ENCODE measurements around the gene KRT40.
A peak's percentile ranks its signal among the peaks of the same experiment; 100 is the strongest.

The KRT40 gene

GRCh38 chr17:40978575-40979151, 5.5 kb downstream of the KRT40 start:
- FAIRE-seq (no peak), DNase-seq (ENCODE audit: insufficient read length, low spot score) (no peak)
- no peak for TF ChIP-seq POU2F2 (IDR thresholded peaks at IDR 0.05; ENCODE audit: low read depth, low read length)
- TF ChIP-seq PAX5 (IDR thresholded peaks at IDR 0.05; ENCODE audit: insufficient read depth, low read length, severe bottlenecking) = no peak
- TF ChIP-seq POLR2AphosphoS5 (IDR thresholded peaks at IDR 0.05; ENCODE audit: low read depth, low read length) = no peak
- TF ChIP-seq POLR2A (IDR thresholded peaks at IDR 0.05; ENCODE audit: low read depth, low read length) = no peak
- TF ChIP-seq TAF1 (IDR thresholded peaks at IDR 0.05; ENCODE audit: low read depth, low read length) = no peak
- TF ChIP-seq SPI1 (IDR thresholded peaks at IDR 0.05; ENCODE audit: low read depth, low read length) = no peak

GRCh38 chr17:40975516-40975915, 8.6 kb downstream of the KRT40 start:
- TF ChIP-seq POU2F2 (IDR thresholded peaks at IDR 0.05; ENCODE audit: low read depth, low read length) (no peak), POLR2AphosphoS5 (IDR thresholded peaks at IDR 0.05; ENCODE audit: low read depth, low read length) (no peak), SPI1 (IDR thresholded peaks at IDR 0.05; ENCODE audit: low read depth, low read length) (no peak), PAX5 (IDR thresholded peaks at IDR 0.05; ENCODE audit: insufficient read depth, low read length, severe bottlenecking) (no peak), POLR2A (IDR thresholded peaks at IDR 0.05; ENCODE audit: low read depth, low read length) (no peak), TAF1 (IDR thresholded peaks at IDR 0.05; ENCODE audit: low read depth, low read length) (no peak)
- DNase-seq (ENCODE audit: insufficient read length, low spot score) = no peak
- FAIRE-seq = no peak

GRCh38 chr17:40974366-40974765, 9.8 kb downstream of the KRT40 start:
- no peak for TF ChIP-seq POLR2AphosphoS5 (IDR thresholded peaks at IDR 0.05; ENCODE audit: low read depth, low read length)
- TF ChIP-seq TAF1 (IDR thresholded peaks at IDR 0.05; ENCODE audit: low read depth, low read length) = no peak
- no peak for TF ChIP-seq SPI1 (IDR thresholded peaks at IDR 0.05; ENCODE audit: low read depth, low read length)
- no peak for TF ChIP-seq POLR2A (IDR thresholded peaks at IDR 0.05; ENCODE audit: low read depth, low read length)
- no peak for TF ChIP-seq PAX5 (IDR thresholded peaks at IDR 0.05; ENCODE audit: insufficient read depth, low read length, severe bottlenecking)
- DNase-seq (ENCODE audit: insufficient read length, low spot score) (no peak), FAIRE-seq (no peak)

GRCh38 chr17:40967582-40967981, 16.5 kb downstream of the KRT40 start:
- TF ChIP-seq POU2F2 (IDR thresholded peaks at IDR 0.05; ENCODE audit: low read depth, low read length) (no peak), POLR2A (IDR thresholded peaks at IDR 0.05; ENCODE audit: low read depth, low read length) (no peak), TAF1 (IDR thresholded peaks at IDR 0.05; ENCODE audit: low read depth, low read length) (no peak), POLR2AphosphoS5 (IDR thresholded peaks at IDR 0.05; ENCODE audit: low read depth, low read length) (no peak), PAX5 (IDR thresholded peaks at IDR 0.05; ENCODE audit: insufficient read depth, low read length, severe bottlenecking) (no peak), SPI1 (IDR thresholded peaks at IDR 0.05; ENCODE audit: low read depth, low read length) (no peak)
- DNase-seq (ENCODE audit: insufficient read length, low spot score) = no peak
- FAIRE-seq = no peak

GRCh38 chr17:40966848-40967247, 17.3 kb downstream of the KRT40 start, which contains the start of gene KRT39:
TSS of gene KRT39 (minus strand) at chr17:40966948. CDS start at chr17:40966856, 92 bp downstream.
- DNase-seq (ENCODE audit: insufficient read length, low spot score) = no peak
- no peak for FAIRE-seq
- TF ChIP-seq SPI1 (IDR thresholded peaks at IDR 0.05; ENCODE audit: low read depth, low read length) = no peak
- TF ChIP-seq PAX5 (IDR thresholded peaks at IDR 0.05; ENCODE audit: insufficient read depth, low read length, severe bottlenecking) = no peak

GRCh38 chr17:40963838-40964237, 20.3 kb downstream of the KRT40 start:
- peak; percentile 50 for FAIRE-seq
- TF ChIP-seq POU2F2 (IDR thresholded peaks at IDR 0.05; ENCODE audit: low read depth, low read length) (no peak), POLR2A (IDR thresholded peaks at IDR 0.05; ENCODE audit: low read depth, low read length) (no peak), SPI1 (IDR thresholded peaks at IDR 0.05; ENCODE audit: low read depth, low read length) (no peak)

GRCh38 chr17:40962059-40962561, 22.0 kb downstream of the KRT40 start:
- no peak for DNase-seq (ENCODE audit: insufficient read length, low spot score)
- FAIRE-seq = no peak
- no peak for TF ChIP-seq POLR2AphosphoS5 (IDR thresholded peaks at IDR 0.05; ENCODE audit: low read depth, low read length)
- no peak for TF ChIP-seq POLR2A (IDR thresholded peaks at IDR 0.05; ENCODE audit: low read depth, low read length)
- TF ChIP-seq PAX5 (IDR thresholded peaks at IDR 0.05; ENCODE audit: insufficient read depth, low read length, severe bottlenecking) = no peak
- no peak for TF ChIP-seq TAF1 (IDR thresholded peaks at IDR 0.05; ENCODE audit: low read depth, low read length)
- no peak for TF ChIP-seq SPI1 (IDR thresholded peaks at IDR 0.05; ENCODE audit: low read depth, low read length)
- no peak for TF ChIP-seq POU2F2 (IDR thresholded peaks at IDR 0.05; ENCODE audit: low read depth, low read length)

More at GRCh38 chr17:40963838-40964237, 20.3 kb downstream of the KRT40 start:
- DNase-seq (ENCODE audit: insufficient read length, low spot score) = peak; percentile 7

GRCh38 chr17:40961591-40961990, 22.5 kb downstream of the KRT40 start:
- no peak for FAIRE-seq

GRCh38 chr17:40960144-40960543, 24.0 kb downstream of the KRT40 start:
- TF ChIP-seq POU2F2 (IDR thresholded peaks at IDR 0.05; ENCODE audit: low read depth, low read length) (no peak), POLR2A (IDR thresholded peaks at IDR 0.05; ENCODE audit: low read depth, low read length) (no peak), PAX5 (IDR thresholded peaks at IDR 0.05; ENCODE audit: insufficient read depth, low read length, severe bottlenecking) (no peak), POLR2AphosphoS5 (IDR thresholded peaks at IDR 0.05; ENCODE audit: low read depth, low read length) (no peak), TAF1 (IDR thresholded peaks at IDR 0.05; ENCODE audit: low read depth, low read length) (no peak)
- no peak for DNase-seq (ENCODE audit: insufficient read length, low spot score)
- no peak for FAIRE-seq

More at GRCh38 chr17:40961591-40961990, 22.5 kb downstream of the KRT40 start:
- TF ChIP-seq POLR2AphosphoS5 (IDR thresholded peaks at IDR 0.05; ENCODE audit: low read depth, low read length) = no peak
- no peak for TF ChIP-seq SPI1 (IDR thresholded peaks at IDR 0.05; ENCODE audit: low read depth, low read length)
- no peak for TF ChIP-seq POU2F2 (IDR thresholded peaks at IDR 0.05; ENCODE audit: low read depth, low read length)
- TF ChIP-seq TAF1 (IDR thresholded peaks at IDR 0.05; ENCODE audit: low read depth, low read length) = no peak
- TF ChIP-seq PAX5 (IDR thresholded peaks at IDR 0.05; ENCODE audit: insufficient read depth, low read length, severe bottlenecking) = no peak
- no peak for TF ChIP-seq POLR2A (IDR thresholded peaks at IDR 0.05; ENCODE audit: low read depth, low read length)
- DNase-seq (ENCODE audit: insufficient read length, low spot score) = no peak

Measured in GM12891 (cell line).